ENCODE measurements around the gene PRKN. TPM values are rescaled to one million over a fixed set of nuclear protein-coding genes. Genes with fewer than 3 reads are reported as not detected.

PRKN gene
- total and polyA plus RNA-seq, 2 donors (not counting 3 experiments of a cell fraction or from before 2014, with no cell fraction given) = 0.06 TPM; not detected in 1

DNA sequence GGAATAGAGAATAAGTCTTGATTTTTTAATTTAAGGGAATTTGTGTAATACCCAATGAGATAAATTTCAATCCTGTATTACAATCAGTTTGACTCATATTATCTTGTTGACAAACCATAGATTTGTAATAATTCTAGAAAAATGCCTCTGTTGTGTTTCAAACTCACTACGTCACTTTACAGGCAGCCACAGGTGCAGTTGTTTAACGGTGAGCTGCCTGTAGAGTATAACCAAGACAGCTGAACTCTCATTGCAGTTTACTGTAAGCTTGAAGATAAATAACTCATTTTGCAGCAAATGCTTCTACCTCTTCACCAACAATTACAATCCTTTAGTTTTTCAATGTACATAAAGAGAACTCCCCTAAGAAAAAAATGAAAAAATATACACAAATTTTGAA is 114.3 kb downstream of the PRKN start:
- Histone ChIP-seq H3K27me3 (ENCODE audit: control insufficient read depth in 2 of 2, insufficient read depth in 2 of 2, low read length in 2 of 2) (no peaks in the 10 kb centered on the region), H2AFZ (ENCODE audit: low read depth, low read length) (no peak overlapping the region), H3K4me3 (replicated peaks in 1 of 3; ENCODE audit: insufficient read depth in 1 of 3, low read depth in 1 of 3, low read length in 3 of 3) (no peak overlapping the region), H3K4me1 (ENCODE audit: control insufficient read depth, extremely low read depth, insufficient read depth, low read length) (no peaks in the 10 kb centered on the region), H4K20me1 (replicated peaks; ENCODE audit: control insufficient read depth, extremely low read depth, insufficient read depth, low read length) (no peaks in the 10 kb centered on the region), H3K9me3 (replicated peaks; ENCODE audit: control insufficient read depth, insufficient read depth, low read length) (peaks cover 2% of the 10 kb centered on the region), H3K9me1 (replicated peaks; ENCODE audit: control insufficient read depth, extremely low read depth, insufficient read depth, low read length) (no peaks in the 10 kb centered on the region), H3K79me2 (ENCODE audit: control insufficient read depth, insufficient read depth, low read length) (no peaks in the 10 kb centered on the region), H3K4me2 (ENCODE audit: insufficient read depth, low read length) (no peak overlapping the region), H3K9ac (replicated peaks; ENCODE audit: extremely low read depth, insufficient read depth, low read length) (no peak overlapping the region), H3K36me3 (ENCODE audit: control insufficient read depth in 2 of 2, extremely low read depth in 1 of 2, insufficient read depth in 2 of 2, low read length in 2 of 2) (no peaks in the 10 kb centered on the region), H3K27ac (ENCODE audit: insufficient read depth, low read depth, low read length) (no peak overlapping the region)
- dilution Hi-C loops (cut with MboI; ENCODE audit: extremely low pct_ligation_motif_present, low sequenced_read_pairs) = no loop called here
- no peak for DNase-seq (ENCODE audit: low read depth, low spot score)
- TF ChIP-seq, protein P1, sequence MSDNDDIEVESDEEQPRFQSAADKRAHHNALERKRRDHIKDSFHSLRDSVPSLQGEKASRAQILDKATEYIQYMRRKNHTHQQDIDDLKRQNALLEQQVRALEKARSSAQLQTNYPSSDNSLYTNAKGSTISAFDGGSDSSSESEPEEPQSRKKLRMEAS (IDR thresholded peaks at IDR 0.05; ENCODE audit: insufficient read depth, insufficient read length) = no peak
- no peak for TF ChIP-seq GATA2 (IDR thresholded peaks at IDR 0.05; ENCODE audit: insufficient read depth, insufficient read length, low read depth, low read length)
- no peak for TF ChIP-seq POLR2AphosphoS5 (IDR thresholded peaks at IDR 0.05; ENCODE audit: insufficient read depth, low read depth, low read length)
- TF ChIP-seq, protein P2, sequence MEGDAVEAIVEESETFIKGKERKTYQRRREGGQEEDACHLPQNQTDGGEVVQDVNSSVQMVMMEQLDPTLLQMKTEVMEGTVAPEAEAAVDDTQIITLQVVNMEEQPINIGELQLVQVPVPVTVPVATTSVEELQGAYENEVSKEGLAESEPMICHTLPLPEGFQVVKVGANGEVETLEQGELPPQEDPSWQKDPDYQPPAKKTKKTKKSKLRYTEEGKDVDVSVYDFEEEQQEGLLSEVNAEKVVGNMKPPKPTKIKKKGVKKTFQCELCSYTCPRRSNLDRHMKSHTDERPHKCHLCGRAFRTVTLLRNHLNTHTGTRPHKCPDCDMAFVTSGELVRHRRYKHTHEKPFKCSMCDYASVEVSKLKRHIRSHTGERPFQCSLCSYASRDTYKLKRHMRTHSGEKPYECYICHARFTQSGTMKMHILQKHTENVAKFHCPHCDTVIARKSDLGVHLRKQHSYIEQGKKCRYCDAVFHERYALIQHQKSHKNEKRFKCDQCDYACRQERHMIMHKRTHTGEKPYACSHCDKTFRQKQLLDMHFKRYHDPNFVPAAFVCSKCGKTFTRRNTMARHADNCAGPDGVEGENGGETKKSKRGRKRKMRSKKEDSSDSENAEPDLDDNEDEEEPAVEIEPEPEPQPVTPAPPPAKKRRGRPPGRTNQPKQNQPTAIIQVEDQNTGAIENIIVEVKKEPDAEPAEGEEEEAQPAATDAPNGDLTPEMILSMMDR (IDR thresholded peaks at IDR 0.05; ENCODE audit: extremely low read depth in 1 of 2, insufficient read depth in 1 of 2, low read depth in 1 of 2, low read length in 2 of 2) = no peak
- TF ChIP-seq MYC (IDR thresholded peaks at IDR 0.05; ENCODE audit: low read depth, low read length) = no peak
- TF ChIP-seq EZH2 (IDR thresholded peaks at IDR 0.05; ENCODE audit: borderline replicate concordance, low read depth, low read length, severe bottlenecking) = no peak
- TF ChIP-seq POLR2A (IDR thresholded peaks at IDR 0.05; ENCODE audit: low read depth, low read length) = no peak
- no peak for TF ChIP-seq FOS (IDR thresholded peaks at IDR 0.05; ENCODE audit: borderline replicate concordance, insufficient read depth, low read length)
- no peak for TF ChIP-seq JUN (IDR thresholded peaks at IDR 0.05; ENCODE audit: borderline replicate concordance, insufficient read depth, insufficient read length, low read depth)
- ChIA-PET POLR2A (no interaction called here), CTCF (no interaction called here)
- no TSS peak for BruUV-seq (replicated peaks)
- FAIRE-seq = no peak
- intact Hi-C loops (cut with micrococcal nuclease) = no loop called here

Measured in endothelial cell of umbilical vein (primary cell).